PC-9 (cell line): ENCODE data around the gene C11orf65. TPM values are rescaled to one million over a fixed set of nuclear protein-coding genes. Genes with fewer than 3 reads are reported as not detected.

ENCODE experiments used
- BruUV-seq: library from RNA; stranded (reverse); fragments of 400-500 nt; replicated peaks from 2 replicates; lab custom pipeline; 2021; lab: Mats Ljungman, UMichigan
- CTCF ChIA-PET: fragments of 300-600 bp; sonication (Branson Sonifier 250); formaldehyde crosslinking; loops from one replicate; lab custom pipeline; 2022; ENCODE audit warnings: antibody characterized with exemption; lab: Charles Lee
- POLR2A ChIA-PET: fragments of 300-600 bp; sonication (Branson Sonifier 250); formaldehyde crosslinking; loops from one replicate; lab custom pipeline; 2022; ENCODE audit warnings: antibody characterized with exemption; ENCODE audit not compliant: unreplicated experiment; lab: Charles Lee
- DNase-seq, 2 experiments: peaks; one replicate each; pipeline versions ENCODE4 v3.0.0 to v3.0.0-alpha.2; 2015 to 2022; ENCODE audit warnings: mixed read lengths in 1 of 2
- H2AFZ ChIP-seq: fragments of 200-600 bp; sonication (generic); 2 replicates; pipeline ENCODE4 v1.8.1; 2017; ENCODE audit warnings: antibody characterized with exemption
- H3F3A ChIP-seq: fragments of 200-600 bp; sonication (generic); 2 replicates; pipeline ENCODE4 v1.8.1; 2017; ENCODE audit warnings: antibody characterized with exemption, mild to moderate bottlenecking, low read depth; ENCODE audit not compliant: insufficient read depth
- H3K27ac ChIP-seq: fragments of 200-600 bp; sonication (generic); 2 replicates; pipeline ENCODE4 v1.6.1; 2016; ENCODE audit warnings: mixed run types
- H3K27me3 ChIP-seq: fragments of 200-600 bp; sonication (generic); 2 replicates; pipeline ENCODE4 v1.6.1; 2016; ENCODE audit warnings: low read depth, mixed run types; ENCODE audit not compliant: insufficient read depth
- H3K36me3 ChIP-seq: fragments of 200-600 bp; sonication (generic); 2 replicates; pipeline ENCODE4 v1.6.1; 2016; ENCODE audit warnings: low read depth, mixed run types
- H3K4me1 ChIP-seq: fragments of 200-600 bp; sonication (generic); replicated peaks from 2 replicates; pipeline ENCODE4 v1.6.1; 2016; ENCODE audit warnings: mixed run types; ENCODE audit not compliant: insufficient read depth
- H3K4me2 ChIP-seq: fragments of 200-600 bp; sonication (generic); 2 replicates; pipeline ENCODE4 v1.6.1; 2017; ENCODE audit warnings: mixed run types
- H3K4me3 ChIP-seq: fragments of 200-600 bp; sonication (generic); 2 replicates; pipeline ENCODE4 v1.6.1; 2016; ENCODE audit warnings: mixed run types
- H3K79me2 ChIP-seq: fragments of 200-600 bp; sonication (generic); 2 replicates; pipeline ENCODE4 v1.6.1; 2017; ENCODE audit warnings: low read depth, mixed run types
- H3K9me2 ChIP-seq: fragments of 200-600 bp; sonication (generic); 2 replicates; pipeline ENCODE4 v1.8.1; 2017; ENCODE audit warnings: mild to moderate bottlenecking; ENCODE audit not compliant: insufficient read depth
- H3K9me3 ChIP-seq: fragments of 200-600 bp; sonication (generic); 2 replicates; pipeline ENCODE4 v1.8.1; 2016; ENCODE audit warnings: low read depth; ENCODE audit not compliant: insufficient read depth
- H4K20me1 ChIP-seq: fragments of 200-600 bp; sonication (generic); 2 replicates; pipeline ENCODE4 v1.8.1; 2017; ENCODE audit not compliant: insufficient read depth
- EZH2 ChIP-seq: fragments of 200-600 bp; sonication (generic); IDR thresholded peaks from 2 replicates; pipeline ENCODE4 v1.8.0; 2017; ENCODE audit warnings: antibody characterized with exemption, low read depth
- intact Hi-C: fragments of 100-400 bp; cut with micrococcal nuclease; formaldehyde crosslinking; loops from one replicate; pipeline ENCODE4 v1.10.0; 2022; ENCODE audit not compliant: unreplicated experiment
- total RNA-seq: library from RNA; stranded (reverse); gene quantifications from 2 replicates; pipeline ENCODE4 v1.2.3, GENCODE V29; 2021
- TF ChIP-seq, protein P1 (sequence below): fragments of 200-600 bp; sonication (generic); conservative IDR thresholded peaks from 2 replicates; pipeline ENCODE4 v1.6.1; 2017; ENCODE audit warnings: mixed run types, antibody characterized with exemption, mild to moderate bottlenecking, moderate library complexity

C11orf65 gene
- total RNA-seq, 1 experiment from 2014 or later: 1.7 TPM

DNA sequence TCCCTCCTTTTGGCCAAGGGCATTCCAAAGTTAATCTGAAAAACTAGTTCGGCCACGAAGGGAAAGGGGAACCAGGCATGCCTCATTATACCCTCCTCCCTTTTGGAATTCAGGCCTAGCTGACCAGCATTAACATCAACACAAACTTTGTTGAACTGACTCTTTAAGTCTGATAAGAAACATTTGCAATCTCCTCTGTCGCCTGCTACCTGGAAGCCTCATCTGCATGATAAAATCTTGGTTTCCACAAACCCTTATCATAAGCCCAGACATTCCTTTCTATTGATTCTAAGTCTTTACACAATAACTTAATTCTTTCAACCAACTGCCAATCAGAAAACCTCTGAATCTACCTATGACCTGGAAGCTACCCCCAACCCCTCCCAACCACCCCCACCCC is 19.5 kb upstream of the C11orf65 start:
- 0 out of 2 replicates have a peak, but pooled peaks cover 12% of the 10 kb centered on the region for H3K36me3 ChIP-seq
- H3K9me3 ChIP-seq: no peaks in the 10 kb centered on the region
- H2AFZ ChIP-seq: no peak overlapping the region
- H3K4me3 ChIP-seq: no peak overlapping the region
- no peaks in the 10 kb centered on the region for H4K20me1 ChIP-seq
- no TSS peak for BruUV-seq
- intact Hi-C loops: no loop called here
- H3F3A ChIP-seq: no peaks in the 10 kb centered on the region
- H3K79me2 ChIP-seq: no peaks in the 10 kb centered on the region
- no peaks in the 10 kb centered on the region for H3K9me2 ChIP-seq
- peak in 1 of 2 experiments; percentile 51 for DNase-seq
- H3K4me2 ChIP-seq: no peak overlapping the region
- H3K27ac ChIP-seq: no peak overlapping the region
- no peaks in the 10 kb centered on the region for H3K27me3 ChIP-seq
- no peak for TF ChIP-seq EZH2
- TF ChIP-seq, protein P1, sequence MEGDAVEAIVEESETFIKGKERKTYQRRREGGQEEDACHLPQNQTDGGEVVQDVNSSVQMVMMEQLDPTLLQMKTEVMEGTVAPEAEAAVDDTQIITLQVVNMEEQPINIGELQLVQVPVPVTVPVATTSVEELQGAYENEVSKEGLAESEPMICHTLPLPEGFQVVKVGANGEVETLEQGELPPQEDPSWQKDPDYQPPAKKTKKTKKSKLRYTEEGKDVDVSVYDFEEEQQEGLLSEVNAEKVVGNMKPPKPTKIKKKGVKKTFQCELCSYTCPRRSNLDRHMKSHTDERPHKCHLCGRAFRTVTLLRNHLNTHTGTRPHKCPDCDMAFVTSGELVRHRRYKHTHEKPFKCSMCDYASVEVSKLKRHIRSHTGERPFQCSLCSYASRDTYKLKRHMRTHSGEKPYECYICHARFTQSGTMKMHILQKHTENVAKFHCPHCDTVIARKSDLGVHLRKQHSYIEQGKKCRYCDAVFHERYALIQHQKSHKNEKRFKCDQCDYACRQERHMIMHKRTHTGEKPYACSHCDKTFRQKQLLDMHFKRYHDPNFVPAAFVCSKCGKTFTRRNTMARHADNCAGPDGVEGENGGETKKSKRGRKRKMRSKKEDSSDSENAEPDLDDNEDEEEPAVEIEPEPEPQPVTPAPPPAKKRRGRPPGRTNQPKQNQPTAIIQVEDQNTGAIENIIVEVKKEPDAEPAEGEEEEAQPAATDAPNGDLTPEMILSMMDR: no peak
- CTCF ChIA-PET: no interaction called here
- H3K4me1 ChIP-seq: no peaks in the 10 kb centered on the region
- POLR2A ChIA-PET: no interaction called here

DNA sequence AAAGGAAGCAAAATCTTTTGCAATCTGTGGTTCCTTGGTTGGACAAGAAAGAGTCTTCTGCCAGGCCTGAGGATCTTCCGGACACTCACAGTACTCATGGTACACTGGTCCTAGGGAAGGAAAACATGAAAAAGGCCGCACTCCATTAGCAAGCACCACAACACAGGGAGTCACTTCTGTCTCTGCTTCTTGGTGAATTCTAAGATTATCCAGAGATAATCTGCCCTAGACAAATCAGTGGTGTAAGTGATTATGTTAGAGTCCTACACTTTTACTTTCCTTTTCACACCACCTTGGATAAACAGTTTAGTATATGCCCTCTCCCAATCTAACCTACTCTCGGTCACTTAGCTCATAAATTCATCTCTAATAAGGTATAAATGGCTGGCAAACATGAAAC is 19.0 kb upstream of the C11orf65 start:
- TF ChIP-seq, protein P1: no peak
- no peak for TF ChIP-seq EZH2
- POLR2A ChIA-PET: no interaction called here
- Histone ChIP-seq H3K36me3 (0 out of 2 replicates have a peak, but pooled peaks cover 8% of the 10 kb centered on the region), H3K9me3 (no peaks in the 10 kb centered on the region), H3K27ac (no peak overlapping the region), H3K79me2 (no peaks in the 10 kb centered on the region), H3K27me3 (no peaks in the 10 kb centered on the region), H4K20me1 (no peaks in the 10 kb centered on the region), H3K4me1 (no peaks in the 10 kb centered on the region), H2AFZ (no peak overlapping the region), H3K9me2 (no peaks in the 10 kb centered on the region), H3K4me2 (no peak overlapping the region), H3F3A (no peaks in the 10 kb centered on the region), H3K4me3 (no peak overlapping the region)
- intact Hi-C loops: no loop called here
- CTCF ChIA-PET: no interaction called here
- no TSS peak for BruUV-seq
- DNase-seq: no peak

DNA sequence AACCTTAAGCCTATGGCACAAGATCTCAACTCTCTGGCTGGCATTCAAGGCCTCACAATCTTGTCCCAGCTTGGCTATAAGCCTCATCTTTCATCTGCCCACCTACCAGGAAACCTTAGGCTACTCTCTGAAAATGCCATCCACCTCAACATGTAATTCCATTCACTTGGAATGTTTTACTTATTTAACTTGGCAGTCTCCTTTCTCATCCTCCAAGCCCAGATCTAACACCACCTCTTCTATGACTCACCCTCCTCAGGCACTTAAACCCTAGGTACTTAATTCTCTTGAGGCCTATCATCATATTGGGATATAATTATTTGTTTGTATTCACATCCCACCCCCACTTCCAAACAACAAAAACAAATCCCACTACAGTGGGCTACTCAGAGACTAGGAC is 15.8 kb upstream of the C11orf65 start:
- BruUV-seq: no TSS peak
- no peaks in the 10 kb centered on the region for H3K79me2 ChIP-seq
- H3K9me2 ChIP-seq: no peaks in the 10 kb centered on the region
- intact Hi-C loops: no loop called here
- H3K27ac ChIP-seq: no peak overlapping the region
- no peak overlapping the region for H2AFZ ChIP-seq
- H3K9me3 ChIP-seq: no peaks in the 10 kb centered on the region
- TF ChIP-seq, protein P1: no peak
- no peak for TF ChIP-seq EZH2
- H3K27me3 ChIP-seq: no peaks in the 10 kb centered on the region
- ChIA-PET POLR2A (no interaction called here), CTCF (no interaction called here)
- H3K4me1 ChIP-seq: no peaks in the 10 kb centered on the region
- no peak overlapping the region for H3K4me3 ChIP-seq
- peaks cover 16% of the 10 kb centered on the region; the same call in 1 of the 2 replicates for H3K36me3 ChIP-seq
- H3F3A ChIP-seq: no peaks in the 10 kb centered on the region
- H3K4me2 ChIP-seq: no peak overlapping the region
- no peaks in the 10 kb centered on the region for H4K20me1 ChIP-seq
- DNase-seq: no peak
